LNCAP (cell line): Measurements from ENCODE around the gene RAD54L.

ENCODE experiments used
- TF ChIP-seq, protein P1 (sequence below): fragments of 450-650 bp; IDR thresholded peaks from 2 replicates; pipeline ENCODE4 v1.5.1; 2017; ENCODE audit warnings: mild to moderate bottlenecking

The RAD54L gene

DNA sequence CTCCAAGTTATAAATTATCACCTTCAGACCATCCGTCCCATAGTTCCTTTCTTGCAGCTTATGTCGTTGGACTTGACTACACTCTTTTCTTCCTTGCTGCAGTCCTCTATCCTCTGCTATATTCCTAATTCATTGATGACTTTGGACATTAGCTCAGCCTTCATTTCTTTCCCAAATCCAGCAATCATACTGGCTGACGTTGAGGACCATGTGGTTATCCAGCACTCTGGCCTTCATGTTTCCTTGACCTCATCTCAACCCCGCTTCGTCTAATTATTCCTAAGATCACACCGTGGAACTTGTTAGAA is 27.4 kb downstream of the RAD54L start:
- TF ChIP-seq, protein P1, sequence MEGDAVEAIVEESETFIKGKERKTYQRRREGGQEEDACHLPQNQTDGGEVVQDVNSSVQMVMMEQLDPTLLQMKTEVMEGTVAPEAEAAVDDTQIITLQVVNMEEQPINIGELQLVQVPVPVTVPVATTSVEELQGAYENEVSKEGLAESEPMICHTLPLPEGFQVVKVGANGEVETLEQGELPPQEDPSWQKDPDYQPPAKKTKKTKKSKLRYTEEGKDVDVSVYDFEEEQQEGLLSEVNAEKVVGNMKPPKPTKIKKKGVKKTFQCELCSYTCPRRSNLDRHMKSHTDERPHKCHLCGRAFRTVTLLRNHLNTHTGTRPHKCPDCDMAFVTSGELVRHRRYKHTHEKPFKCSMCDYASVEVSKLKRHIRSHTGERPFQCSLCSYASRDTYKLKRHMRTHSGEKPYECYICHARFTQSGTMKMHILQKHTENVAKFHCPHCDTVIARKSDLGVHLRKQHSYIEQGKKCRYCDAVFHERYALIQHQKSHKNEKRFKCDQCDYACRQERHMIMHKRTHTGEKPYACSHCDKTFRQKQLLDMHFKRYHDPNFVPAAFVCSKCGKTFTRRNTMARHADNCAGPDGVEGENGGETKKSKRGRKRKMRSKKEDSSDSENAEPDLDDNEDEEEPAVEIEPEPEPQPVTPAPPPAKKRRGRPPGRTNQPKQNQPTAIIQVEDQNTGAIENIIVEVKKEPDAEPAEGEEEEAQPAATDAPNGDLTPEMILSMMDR, result no peak

DNA sequence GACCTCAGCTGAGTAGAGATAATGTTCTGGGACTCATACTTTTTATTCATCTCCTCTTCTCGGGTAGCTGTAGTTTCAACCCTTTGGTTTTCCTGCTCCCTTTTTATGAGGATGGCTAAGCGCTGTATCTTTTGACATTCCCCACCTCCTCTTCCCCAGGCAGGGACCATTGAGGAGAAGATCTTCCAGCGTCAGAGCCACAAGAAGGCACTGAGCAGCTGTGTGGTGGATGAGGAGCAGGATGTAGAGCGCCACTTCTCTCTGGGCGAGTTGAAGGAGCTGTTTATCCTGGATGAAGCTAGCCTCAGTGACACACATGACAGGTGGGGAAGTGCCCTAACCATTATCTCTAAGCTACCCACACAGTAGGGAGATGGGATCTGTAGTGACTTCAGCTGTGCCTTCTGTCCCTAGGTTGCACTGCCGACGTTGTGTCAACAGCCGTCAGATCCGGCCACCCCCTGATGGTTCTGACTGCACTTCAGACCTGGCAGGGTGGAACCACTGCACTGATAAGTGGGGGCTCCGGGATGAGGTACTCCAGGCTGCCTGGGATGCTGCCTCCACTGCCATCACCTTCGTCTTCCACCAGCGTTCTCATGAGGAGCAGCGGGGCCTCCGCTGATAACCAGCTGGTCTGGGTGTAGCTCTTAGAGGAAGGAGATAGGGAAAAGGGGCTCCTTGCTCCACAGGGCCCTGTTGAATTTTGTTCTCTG is 30.3 kb downstream of the RAD54L start:
- TF ChIP-seq, protein P1, result no peak

DNA sequence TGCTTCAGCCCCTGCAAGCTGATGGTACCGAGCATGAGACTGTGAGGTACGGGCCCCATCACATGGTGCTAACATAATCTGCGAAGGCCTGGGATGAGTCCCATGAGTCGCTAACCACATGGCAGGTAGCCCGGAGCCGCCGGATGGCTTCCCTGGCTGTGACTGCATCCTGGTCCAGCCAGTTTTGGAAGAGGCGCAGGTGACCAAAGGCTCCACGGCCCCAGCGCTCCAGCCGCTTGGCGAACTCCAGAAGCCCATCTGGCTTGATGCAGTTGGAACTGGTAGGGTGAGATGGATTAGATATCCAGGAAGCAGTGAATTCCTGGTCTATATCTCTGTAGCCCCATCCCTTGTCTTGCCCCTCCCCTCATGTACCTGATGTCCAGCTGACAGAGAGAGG is 31.2 kb downstream of the RAD54L start:
- TF ChIP-seq, protein P1, result no peak

DNA sequence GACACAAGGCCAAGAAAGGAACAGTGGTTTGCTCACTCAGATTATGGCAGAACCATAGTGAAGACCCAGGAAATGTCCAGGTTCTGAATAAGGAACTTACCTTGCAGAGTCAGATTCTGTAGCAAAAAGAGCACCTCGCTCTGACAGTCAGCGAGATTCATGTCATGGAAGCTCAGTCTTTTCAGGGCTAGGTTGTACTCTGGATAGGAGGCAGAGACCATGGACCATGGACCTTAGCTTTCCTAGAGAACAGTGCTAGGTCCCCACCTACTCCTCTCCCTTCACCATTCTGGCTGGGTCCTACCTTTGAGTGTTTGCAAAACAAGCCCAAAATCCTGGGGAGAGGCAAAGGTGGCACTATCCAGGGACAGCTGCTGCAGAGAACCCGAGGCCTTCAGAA is 32.5 kb downstream of the RAD54L start:
- TF ChIP-seq, protein P1, result no peak

DNA sequence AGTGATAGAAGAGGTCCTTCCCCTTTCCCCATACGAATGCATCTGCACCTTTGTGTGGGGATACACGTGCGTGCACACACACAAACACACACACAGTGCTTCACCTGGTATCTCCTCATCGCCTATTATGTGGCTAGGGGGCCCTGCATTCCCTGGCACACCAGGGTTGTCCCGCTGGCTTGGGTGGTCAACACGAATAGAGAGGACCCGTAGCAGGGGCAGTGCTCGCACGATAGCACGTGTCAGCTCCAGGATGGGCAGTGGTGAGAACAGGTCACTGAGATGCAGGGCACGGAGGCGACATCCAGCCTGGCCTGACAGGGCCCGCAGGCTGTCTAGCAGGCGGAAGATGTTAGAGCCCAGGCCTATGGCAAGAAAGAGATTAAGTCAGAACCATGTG is 33.5 kb downstream of the RAD54L start:
- TF ChIP-seq, protein P1, result no peak

DNA sequence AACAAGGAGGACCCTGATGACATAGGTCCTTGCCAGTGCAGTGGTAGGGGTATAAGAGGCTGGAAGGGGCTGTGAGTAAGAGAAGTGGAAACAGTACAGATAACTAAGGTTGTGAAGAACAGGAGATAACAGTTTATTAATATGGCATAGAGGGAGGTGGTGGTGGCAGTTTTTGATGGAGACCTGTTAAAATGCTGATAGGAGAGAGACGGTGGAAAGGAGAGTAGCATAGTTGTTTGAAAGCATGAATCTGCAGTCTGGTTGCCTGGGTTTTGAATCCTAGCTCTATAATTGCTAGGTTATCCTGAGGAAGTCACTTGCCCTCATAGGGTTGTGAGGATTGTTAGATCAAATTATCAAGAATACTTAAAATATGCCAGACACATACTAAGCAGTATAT is 36.5 kb downstream of the RAD54L start:
- TF ChIP-seq, protein P1, result no peak

DNA sequence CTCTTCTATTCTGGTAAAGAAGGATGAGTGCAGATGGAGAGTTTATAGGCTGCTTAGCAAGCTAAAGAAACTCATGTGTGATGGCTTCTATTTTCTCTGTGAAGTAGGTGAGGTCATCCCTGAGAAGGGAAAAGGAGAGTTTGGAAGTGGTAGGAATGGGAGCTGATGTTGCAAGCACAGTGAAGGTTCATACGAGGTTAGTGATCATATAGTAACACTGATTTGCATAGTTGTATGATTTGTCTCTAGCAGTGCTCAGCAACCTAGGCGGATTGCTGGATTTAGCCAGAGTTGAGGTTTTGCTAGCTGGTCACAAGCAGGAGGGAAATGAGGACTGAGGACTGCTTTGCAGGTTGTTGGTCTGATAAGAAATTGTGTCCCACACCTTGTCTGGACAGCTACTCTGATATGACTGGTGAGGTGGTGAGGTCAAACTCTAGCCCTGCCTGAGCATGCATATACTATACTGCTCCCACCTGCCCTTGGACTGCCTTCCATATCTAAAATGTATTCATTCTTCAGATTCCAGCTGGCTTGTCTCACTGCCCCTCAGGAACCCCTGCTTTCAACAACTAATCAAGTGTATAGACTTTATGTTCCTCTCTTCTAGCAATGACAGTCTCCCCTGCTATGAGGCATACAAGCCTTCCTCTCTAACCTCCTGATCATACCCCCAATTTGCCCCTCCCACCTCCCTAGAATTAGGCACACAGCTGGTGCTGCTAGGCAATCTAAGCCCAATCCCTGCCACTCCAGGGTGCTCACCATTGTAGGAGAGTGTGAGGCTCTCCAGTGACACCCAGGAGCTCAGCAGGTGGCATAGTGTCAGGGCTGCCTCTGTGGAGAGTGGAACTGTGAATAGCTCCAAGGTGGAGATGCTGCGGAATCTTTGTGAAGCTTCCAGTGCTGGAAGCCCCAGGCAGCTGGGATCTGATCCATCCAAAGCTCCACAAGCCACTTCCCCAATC is 37.3 kb downstream of the RAD54L start:
- TF ChIP-seq, protein P1, result no peak
